ENCODE data around the gene UTP4.

UTP4 gene

DNA sequence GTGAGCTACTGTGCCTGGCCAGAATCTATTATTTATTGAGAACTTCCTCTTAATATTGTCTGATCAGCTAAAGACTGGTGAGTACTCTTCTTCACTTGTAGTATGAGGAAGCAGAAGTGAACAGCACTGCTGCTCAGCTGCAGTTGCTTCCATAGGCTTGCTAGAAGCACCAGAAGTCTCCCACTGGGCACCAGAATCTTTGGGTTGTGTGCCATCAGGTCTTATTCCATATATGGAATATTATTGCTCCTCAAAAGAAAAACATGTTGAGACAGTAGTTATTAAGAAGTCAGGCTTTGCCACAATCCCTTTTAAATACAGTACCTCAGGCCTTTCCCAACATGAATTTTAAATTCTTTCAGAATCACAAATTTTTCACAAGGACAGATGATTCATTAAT is 71.7 kb downstream of the UTP4 start:
- H3K27ac ChIP-seq (ENCODE audit: poor library complexity, severe bottlenecking): peak overlapping the region; percentile 43
- no peaks in the 10 kb centered on the region for H3K36me3 ChIP-seq (ENCODE audit: low read depth)
- DNase-seq (ENCODE audit: low spot score) (no peak), ATAC-seq (ENCODE audit: low read depth) (no peak)
- peaks cover 36% of the 10 kb centered on the region for H3K4me1 ChIP-seq (ENCODE audit: insufficient read depth, poor library complexity, severe bottlenecking)
- no peaks in the 10 kb centered on the region for H3K9me3 ChIP-seq (ENCODE audit: severe bottlenecking)
- no peak overlapping the region for H3K4me3 ChIP-seq (ENCODE audit: severe bottlenecking)
- no peaks in the 10 kb centered on the region for H3K27me3 ChIP-seq (ENCODE audit: insufficient read depth, poor library complexity, severe bottlenecking)
- TF ChIP-seq, protein P1, sequence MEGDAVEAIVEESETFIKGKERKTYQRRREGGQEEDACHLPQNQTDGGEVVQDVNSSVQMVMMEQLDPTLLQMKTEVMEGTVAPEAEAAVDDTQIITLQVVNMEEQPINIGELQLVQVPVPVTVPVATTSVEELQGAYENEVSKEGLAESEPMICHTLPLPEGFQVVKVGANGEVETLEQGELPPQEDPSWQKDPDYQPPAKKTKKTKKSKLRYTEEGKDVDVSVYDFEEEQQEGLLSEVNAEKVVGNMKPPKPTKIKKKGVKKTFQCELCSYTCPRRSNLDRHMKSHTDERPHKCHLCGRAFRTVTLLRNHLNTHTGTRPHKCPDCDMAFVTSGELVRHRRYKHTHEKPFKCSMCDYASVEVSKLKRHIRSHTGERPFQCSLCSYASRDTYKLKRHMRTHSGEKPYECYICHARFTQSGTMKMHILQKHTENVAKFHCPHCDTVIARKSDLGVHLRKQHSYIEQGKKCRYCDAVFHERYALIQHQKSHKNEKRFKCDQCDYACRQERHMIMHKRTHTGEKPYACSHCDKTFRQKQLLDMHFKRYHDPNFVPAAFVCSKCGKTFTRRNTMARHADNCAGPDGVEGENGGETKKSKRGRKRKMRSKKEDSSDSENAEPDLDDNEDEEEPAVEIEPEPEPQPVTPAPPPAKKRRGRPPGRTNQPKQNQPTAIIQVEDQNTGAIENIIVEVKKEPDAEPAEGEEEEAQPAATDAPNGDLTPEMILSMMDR (IDR thresholded peaks at IDR 0.05; ENCODE audit: poor library complexity, severe bottlenecking): no peak

DNA sequence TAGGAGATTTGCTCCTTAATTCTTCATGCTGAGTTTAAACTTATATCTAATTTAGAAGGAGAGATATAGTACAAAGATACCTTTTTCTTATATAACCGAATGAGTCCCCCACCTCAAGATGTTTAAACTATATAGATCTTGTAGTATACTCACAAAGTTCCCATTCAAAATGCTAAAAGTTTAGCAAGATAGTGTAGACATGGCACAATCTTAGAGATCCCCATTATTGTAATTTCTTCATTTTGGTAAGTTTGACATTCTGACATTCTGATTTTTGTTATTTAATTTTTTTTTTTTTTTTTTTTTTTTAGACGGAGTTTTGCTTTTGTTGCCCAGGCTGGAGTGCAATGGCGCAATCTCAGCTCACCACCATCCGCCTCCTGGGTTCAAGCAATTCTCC is 77.3 kb downstream of the UTP4 start:
- Histone ChIP-seq H3K27me3 (ENCODE audit: insufficient read depth, poor library complexity, severe bottlenecking) (no peaks in the 10 kb centered on the region), H3K36me3 (ENCODE audit: low read depth) (no peaks in the 10 kb centered on the region), H3K9me3 (ENCODE audit: severe bottlenecking) (no peaks in the 10 kb centered on the region), H3K4me1 (ENCODE audit: insufficient read depth, poor library complexity, severe bottlenecking) (peaks cover 2% of the 10 kb centered on the region), H3K4me3 (ENCODE audit: severe bottlenecking) (no peak overlapping the region), H3K27ac (ENCODE audit: poor library complexity, severe bottlenecking) (no peak overlapping the region)
- DNase-seq (ENCODE audit: low spot score) (no peak), ATAC-seq (ENCODE audit: low read depth) (no peak)
- TF ChIP-seq, protein P1 (IDR thresholded peaks at IDR 0.05; ENCODE audit: poor library complexity, severe bottlenecking): no peak

DNA sequence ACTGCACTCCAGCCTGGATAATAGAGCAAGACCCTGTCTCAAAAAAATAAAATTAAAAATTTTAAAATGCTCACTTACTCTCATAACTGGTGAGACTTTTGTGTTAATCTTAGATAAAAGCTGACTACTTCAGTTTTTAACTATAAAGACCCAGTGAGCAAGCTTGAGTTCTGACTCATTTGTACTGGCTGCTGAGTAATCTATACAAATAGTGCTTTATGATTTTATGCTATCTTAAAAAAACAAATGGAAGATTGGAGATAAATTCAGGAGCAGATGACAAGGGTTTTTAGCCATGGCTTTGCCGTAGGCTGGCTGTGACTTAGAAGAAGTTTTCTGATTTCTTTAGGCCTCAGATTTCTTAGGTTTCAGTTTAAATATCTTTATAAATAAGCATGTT is 85.0 kb downstream of the UTP4 start:
- DNase-seq (ENCODE audit: low spot score) (no peak), ATAC-seq (ENCODE audit: low read depth) (peak; percentile 88)
- Histone ChIP-seq H3K4me3 (ENCODE audit: severe bottlenecking) (no peak overlapping the region), H3K4me1 (ENCODE audit: insufficient read depth, poor library complexity, severe bottlenecking) (peaks cover 27% of the 10 kb centered on the region), H3K27ac (ENCODE audit: poor library complexity, severe bottlenecking) (peak overlapping the region; percentile 13), H3K9me3 (ENCODE audit: severe bottlenecking) (no peaks in the 10 kb centered on the region), H3K36me3 (ENCODE audit: low read depth) (no peaks in the 10 kb centered on the region), H3K27me3 (ENCODE audit: insufficient read depth, poor library complexity, severe bottlenecking) (no peaks in the 10 kb centered on the region)
- TF ChIP-seq, protein P1 (IDR thresholded peaks at IDR 0.05; ENCODE audit: poor library complexity, severe bottlenecking): no peak
